RWPE2 (cell line): Measurements from ENCODE around the gene C16orf46.

Experiments used
- ATAC-seq: fragments of 200-7000 bp; cut with Tn5 transposase; 3 replicates; pipeline ENCODE4 v1.9.1; 2021; ENCODE audit warnings: low read depth
- DNase-seq: peaks from one replicate; pipeline ENCODE4 v3.0.0-alpha.2; 2020; ENCODE audit warnings: low spot score
- H3K27ac ChIP-seq: fragments of 450-650 bp; 2 replicates; pipeline ENCODE4 v1.5.1; 2017; ENCODE audit warnings: mild to moderate bottlenecking; ENCODE audit not compliant: poor library complexity, severe bottlenecking
- H3K27me3 ChIP-seq: fragments of 250-450 bp; sonication (Bioruptor Pico); 2 replicates; pipeline ENCODE4 v1.5.1; 2021; ENCODE audit warnings: mild to moderate bottlenecking, moderate library complexity; ENCODE audit not compliant: insufficient read depth, poor library complexity, severe bottlenecking
- H3K36me3 ChIP-seq: fragments of 250-450 bp; sonication (Bioruptor Pico); 2 replicates; pipeline ENCODE4 v1.5.1; 2020; ENCODE audit warnings: low read depth, mild to moderate bottlenecking, moderate library complexity
- H3K4me1 ChIP-seq: fragments of 250-450 bp; sonication (Bioruptor Pico); 2 replicates; pipeline ENCODE4 v1.5.1; 2021; ENCODE audit warnings: mild to moderate bottlenecking, moderate library complexity; ENCODE audit not compliant: insufficient read depth, poor library complexity, severe bottlenecking
- H3K4me3 ChIP-seq: fragments of 250-450 bp; sonication (Bioruptor Pico); 2 replicates; pipeline ENCODE4 v1.5.1; 2021; ENCODE audit warnings: mild to moderate bottlenecking, moderate library complexity; ENCODE audit not compliant: severe bottlenecking
- H3K9me3 ChIP-seq: fragments of 250-450 bp; sonication (Bioruptor Pico); 2 replicates; pipeline ENCODE4 v1.5.1; 2021; ENCODE audit warnings: mild to moderate bottlenecking, moderate library complexity; ENCODE audit not compliant: severe bottlenecking
- CTCF ChIP-seq: fragments of 450-650 bp; IDR thresholded peaks from one replicate; pipeline ENCODE4 v1.5.1; 2017; ENCODE audit warnings: mild to moderate bottlenecking, moderate library complexity; ENCODE audit not compliant: poor library complexity, severe bottlenecking

C16orf46 gene

DNA sequence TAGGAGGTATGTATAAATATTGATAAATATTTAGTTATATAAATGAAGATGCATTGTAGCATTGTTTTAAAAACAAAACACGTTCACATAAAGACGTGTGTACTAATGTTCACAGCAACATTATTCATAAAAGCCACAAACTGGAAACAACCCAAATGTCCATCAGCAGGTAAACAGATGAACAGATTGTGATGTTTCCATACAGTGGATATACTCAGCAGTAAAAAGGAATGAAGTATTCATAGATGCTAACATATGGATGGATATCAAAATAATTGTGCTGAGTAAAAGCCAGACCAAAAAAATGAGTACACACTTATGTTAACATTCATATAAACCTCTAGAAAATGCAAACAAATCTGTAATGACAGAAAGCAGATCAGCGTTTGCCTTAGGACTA is 64.1 kb downstream of the C16orf46 start:
- no peak for TF ChIP-seq CTCF
- ATAC-seq (no peak), DNase-seq (no peak)
- no peaks in the 10 kb centered on the region for H3K27me3 ChIP-seq
- no peak overlapping the region for H3K27ac ChIP-seq
- H3K4me3 ChIP-seq = no peak overlapping the region
- H3K4me1 ChIP-seq = peaks cover 3% of the 10 kb centered on the region
- H3K36me3 ChIP-seq = peaks cover 77% of the 10 kb centered on the region
- H3K9me3 ChIP-seq = no peaks in the 10 kb centered on the region
